ENCODE measurements around the gene IFT122.

- TF ChIP-seq CTCF (IDR thresholded peaks at IDR 0.05): no peak
- TF ChIP-seq POLR2AphosphoS5 (IDR thresholded peaks at IDR 0.05): no peak
Observed at GRCh38 chr3:129534428-129535027, 94.5 kb downstream of the IFT122 start.
